Neural progenitor cell (in vitro differentiated cells): ENCODE results near the gene PSMB3.

Source experiments
- EZH2phosphoT487 ChIP-seq: fragments of 200-600 bp; sonication (generic); IDR thresholded peaks from 2 replicates; pipeline ENCODE4 v1.6.1; 2017; ENCODE audit warnings: antibody characterized with exemption
- TF ChIP-seq, protein P1 (sequence below): fragments of 200-600 bp; sonication (generic); IDR thresholded peaks from 2 replicates; pipeline ENCODE4 v1.5.1; 2017; ENCODE audit warnings: antibody characterized with exemption, mild to moderate bottlenecking

DNA sequence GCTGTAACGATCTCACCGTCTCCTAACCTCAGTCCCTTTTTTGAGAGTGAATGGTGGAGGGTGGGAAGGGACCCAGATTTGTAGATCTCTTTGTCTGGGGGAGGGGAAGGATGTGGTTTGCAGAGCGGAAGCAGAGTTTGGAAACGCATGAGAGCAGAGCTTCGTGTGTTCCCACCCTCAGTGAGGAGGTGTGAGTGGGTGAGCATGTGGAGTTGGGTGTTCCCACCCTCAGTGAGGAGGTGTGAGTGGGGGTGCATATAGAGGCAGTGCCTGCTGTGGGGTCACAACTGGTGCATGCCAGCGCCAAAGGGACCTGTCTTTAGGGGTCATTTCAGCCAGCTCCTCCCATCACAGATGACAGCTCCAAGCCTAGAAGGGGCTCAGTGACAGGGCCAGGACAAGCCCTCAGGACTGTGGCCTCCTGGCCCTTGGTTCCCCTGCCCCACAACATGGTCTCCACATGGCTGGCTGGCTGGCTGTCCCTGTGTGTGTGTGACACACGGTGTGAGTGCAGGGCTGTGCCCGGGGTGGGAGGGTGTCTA is 24.2 kb upstream of the PSMB3 start:
- no peak for TF ChIP-seq EZH2phosphoT487
- TF ChIP-seq, protein P1, sequence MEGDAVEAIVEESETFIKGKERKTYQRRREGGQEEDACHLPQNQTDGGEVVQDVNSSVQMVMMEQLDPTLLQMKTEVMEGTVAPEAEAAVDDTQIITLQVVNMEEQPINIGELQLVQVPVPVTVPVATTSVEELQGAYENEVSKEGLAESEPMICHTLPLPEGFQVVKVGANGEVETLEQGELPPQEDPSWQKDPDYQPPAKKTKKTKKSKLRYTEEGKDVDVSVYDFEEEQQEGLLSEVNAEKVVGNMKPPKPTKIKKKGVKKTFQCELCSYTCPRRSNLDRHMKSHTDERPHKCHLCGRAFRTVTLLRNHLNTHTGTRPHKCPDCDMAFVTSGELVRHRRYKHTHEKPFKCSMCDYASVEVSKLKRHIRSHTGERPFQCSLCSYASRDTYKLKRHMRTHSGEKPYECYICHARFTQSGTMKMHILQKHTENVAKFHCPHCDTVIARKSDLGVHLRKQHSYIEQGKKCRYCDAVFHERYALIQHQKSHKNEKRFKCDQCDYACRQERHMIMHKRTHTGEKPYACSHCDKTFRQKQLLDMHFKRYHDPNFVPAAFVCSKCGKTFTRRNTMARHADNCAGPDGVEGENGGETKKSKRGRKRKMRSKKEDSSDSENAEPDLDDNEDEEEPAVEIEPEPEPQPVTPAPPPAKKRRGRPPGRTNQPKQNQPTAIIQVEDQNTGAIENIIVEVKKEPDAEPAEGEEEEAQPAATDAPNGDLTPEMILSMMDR, result no peak
